GM19463 (cell line): ENCODE data around the gene HLTF.
A peak's percentile ranks its signal among the peaks of the same experiment; 100 is the strongest.

Experiments
- ATAC-seq: cut with Tn5 transposase; IDR thresholded peaks from one replicate; pipeline ENCODE4 v1.9.1; 2021; ENCODE audit warnings: mild to moderate bottlenecking, moderate library complexity; ENCODE audit not compliant: unreplicated experiment

The HLTF gene

DNA sequence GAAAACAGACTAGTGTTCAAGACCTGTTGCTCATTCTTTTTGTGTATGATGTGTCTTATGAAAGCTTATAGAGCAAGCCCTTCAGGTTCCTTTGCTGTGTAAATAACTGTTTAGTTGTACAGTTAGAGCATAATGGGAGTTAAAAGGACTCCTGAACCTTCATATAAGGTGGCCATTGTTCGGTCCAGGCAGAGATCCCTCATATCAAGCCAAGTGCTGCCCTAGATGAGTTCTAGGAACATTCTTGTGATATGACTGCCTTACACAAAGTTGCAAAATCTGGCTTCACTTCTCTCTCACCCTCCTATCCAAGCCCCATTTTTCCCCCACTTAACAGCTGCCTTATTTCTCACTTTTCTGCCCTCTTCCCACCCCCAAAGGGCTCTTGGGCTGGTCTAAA lies 68.1 kb downstream of the HLTF start:
- ATAC-seq = no peak

DNA sequence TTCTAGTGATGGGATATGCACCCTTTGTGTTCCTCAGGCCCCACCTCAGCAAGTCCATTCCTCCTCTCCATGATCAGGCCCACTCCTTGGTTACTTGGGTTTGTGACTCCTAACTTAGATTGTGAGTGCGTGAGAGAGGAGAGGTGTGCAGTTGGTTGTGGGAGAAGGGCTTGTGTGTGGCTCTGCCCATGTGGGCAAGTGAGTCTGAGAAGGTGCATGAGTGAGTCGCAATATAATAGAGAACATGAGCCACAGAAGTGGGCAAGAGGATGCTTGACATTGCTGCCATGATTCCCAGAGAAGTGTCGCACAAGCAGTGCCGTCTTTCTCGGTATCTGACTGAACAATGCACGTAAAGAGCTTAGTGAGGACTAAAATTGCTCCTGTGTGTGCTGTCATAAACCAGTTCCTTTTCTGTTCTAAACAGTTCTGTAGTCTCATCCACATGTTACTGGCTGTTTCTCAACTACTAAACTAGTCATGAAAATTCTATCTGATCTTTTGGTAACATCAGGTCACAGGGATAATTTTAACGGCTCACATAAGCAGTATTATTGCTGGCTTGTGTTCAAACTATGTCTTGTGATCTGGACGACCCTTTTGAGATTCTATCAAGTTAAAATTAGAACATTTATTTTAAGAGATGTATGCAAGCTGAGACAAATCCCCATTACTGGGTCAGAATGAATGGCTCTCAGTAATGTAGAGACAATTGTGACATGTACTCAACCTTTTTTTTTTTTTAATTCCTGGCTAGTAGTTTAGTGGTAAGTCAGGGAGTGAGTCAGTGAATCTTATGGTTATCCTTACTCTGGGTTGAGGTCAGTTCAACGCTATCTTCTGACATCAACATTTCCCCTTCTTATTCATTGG lies 69.4 kb downstream of the HLTF start:
- ATAC-seq = no peak

DNA sequence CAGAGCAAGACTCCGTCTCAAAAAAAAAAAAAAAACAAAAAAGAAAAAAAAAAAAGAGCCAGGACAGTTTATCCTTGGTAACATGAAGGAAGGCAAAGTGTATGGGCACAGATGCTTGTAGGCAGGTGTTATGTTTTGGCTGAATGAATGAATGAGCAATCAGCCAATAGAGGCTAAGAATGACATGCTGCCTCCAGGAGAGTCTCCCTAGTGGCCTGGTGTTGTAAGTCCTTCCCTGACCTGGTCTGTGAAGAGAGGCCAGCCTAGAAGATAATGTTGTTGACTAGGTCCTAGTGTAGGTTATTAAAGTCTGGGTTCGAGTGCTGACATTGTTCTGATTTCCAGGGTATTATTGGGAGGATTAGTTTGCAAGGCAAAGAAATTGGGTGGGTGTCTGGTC lies 70.1 kb downstream of the HLTF start:
- no peak for ATAC-seq

DNA sequence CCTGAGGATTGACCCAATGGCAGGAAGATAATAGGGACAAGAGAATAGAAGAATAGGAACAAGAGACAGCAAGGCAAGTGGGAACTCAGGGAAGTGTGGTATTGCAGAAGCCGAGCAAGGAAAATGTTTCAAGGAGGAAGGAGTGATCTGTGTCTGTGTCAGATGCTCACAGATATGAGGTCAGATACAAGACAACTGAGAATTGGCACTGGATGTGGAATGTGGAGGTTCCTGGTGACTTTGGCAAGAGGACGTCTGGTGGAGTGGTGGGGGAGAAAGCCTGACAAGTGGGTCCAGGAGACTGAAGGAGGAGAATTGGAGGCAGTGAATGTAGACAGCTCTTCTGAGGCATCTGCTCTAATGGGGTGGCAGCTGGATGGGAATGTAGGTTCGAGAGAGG lies 70.9 kb downstream of the HLTF start:
- ATAC-seq = no peak

DNA sequence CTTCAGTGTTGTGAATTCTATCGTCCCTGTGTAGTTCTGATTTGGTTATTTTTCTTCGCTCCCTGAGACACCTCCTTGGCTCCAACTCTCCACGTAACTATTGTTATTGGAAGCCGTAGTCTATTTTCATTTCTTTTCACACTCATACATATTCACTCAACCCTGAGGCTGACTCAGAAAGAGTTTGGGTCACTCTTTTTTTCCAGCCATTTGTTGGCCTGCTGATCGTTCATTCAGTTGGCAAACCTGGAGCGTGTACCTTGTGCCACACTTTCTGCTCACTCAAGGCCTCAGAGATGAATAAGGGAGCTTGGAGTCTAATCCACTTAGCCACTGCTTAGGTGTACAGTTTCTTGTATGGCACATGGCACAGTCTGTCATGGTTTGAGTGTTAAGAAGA lies 72.6 kb downstream of the HLTF start:
- no peak for ATAC-seq

DNA sequence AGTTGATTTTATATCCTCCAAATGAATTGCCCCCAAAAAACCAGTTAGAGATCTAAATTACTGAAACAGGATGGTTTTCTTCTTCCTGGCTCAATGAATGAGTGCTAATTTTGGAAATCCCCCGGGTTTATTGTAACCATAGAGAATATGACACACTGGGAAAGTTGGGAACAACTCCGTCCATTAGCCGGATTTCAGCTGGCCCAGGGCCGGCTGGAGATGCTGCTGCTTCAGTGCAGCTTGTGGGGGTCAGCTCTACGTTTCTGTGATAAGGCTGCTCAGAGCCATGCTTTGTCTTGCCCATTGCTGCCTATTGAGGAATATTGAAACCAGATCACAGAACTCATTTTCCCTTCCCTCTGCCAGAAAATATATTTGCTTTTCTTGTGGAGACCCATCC lies 74.7 kb downstream of the HLTF start:
- no peak for ATAC-seq

DNA sequence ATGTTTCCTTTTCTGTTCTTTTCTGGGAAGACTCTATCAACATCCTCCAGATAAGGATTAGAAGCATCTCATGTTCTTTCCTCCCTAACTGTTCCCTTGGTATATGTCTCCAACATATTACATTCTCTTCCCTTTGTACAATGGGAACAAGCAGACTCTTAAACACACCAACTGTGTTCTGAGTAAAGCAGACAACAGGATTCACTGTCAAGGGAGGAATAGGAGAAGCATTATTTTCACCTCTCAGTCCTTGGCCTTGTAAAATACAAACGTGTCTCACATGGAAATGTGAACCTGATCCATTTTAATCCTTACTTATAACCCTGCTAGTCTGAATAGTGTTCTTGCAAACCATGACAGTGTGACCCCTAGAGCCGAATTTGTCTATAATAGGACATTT lies 75.4 kb downstream of the HLTF start:
- ATAC-seq = no peak

DNA sequence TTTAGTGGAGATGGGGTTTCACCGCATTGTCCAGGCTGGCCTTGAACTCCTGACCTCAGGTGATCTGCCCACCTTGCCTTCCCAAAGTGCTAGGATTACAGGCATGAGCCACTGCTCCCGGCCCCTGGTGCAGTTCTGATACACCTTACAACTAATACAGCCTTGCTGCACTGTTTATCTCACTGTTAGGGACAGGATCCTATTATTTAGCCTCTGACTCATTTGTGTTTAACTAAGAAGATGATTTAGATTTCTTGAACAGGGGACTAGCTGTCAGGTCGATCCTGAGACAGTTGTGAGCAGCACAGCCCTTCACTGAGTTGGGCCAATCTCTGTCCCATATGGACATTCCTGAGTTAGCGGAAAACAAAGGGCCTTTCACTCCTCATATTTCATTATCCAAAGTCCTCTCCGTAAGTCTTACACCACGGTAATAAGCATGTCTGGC lies 75.8 kb downstream of the HLTF start:
- no peak for ATAC-seq

DNA sequence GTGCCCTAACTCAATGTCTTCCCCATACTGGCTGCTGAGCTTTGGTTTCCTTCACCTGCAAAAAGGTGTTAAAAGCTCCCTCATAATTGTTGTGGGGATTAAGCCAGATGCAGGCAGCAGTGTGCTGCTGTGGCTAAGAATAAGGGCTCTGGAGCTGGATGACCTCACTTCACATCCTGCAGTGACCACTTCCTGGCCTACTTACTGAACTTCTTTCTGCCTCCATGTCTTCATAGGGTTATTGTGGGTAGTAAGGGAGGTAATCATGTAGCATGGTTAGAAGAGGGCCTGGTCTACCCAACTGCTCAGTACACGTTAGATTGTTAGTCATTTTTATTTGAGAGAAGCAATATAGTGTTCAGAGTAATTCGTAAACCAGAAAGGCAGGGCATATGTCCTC lies 76.6 kb downstream of the HLTF start:
- ATAC-seq = peak; percentile 63

DNA sequence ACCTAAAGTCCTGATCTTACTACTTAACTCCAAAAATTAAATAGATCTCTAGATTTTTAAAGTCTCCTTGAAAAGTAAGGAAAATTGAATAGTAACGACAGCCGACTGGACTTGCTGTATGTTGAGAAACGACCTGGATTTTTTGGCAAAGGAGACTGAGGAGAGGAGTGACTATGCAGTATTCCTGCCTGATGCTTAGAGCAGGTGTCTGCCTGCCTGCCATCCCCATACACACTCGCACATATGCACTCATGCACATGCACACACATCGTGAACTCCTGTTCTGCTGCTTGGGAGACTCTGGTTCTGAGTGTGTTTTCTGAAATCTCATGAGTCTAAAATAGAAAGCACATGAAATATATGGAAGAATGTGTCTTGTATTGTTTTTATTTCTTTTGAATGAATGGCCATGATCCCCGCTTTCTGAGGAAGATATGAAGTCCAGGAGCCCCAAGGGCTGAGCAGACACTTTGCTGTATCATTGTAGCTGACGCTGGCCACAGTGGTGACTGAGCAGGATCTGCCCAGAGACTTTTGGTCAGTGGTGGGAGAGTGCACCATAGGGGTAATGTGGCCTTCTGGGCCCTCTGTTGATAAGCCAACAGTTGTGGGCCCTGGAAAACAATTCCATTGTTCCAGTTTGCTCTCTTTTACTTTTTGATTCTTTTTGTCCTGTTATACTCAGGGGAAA lies 78.6 kb downstream of the HLTF start:
- ATAC-seq = no peak

DNA sequence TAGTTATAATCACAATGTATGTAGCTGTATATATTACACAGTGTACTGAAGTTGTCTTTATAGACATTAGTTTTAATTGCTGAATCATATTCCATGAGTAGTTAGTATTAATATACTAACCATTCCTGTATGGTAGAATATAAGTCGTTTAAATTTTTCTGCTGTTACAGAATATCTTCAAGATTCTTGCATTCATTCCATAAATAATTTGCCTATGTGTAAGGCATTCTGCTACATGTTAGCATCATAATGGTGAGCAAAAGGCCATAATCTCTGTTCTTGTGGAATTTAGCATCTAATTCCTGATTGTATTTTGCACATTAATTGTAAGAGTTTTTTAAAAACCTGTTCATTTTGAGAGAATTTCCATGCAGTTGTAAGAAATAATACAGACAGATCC lies 80.9 kb downstream of the HLTF start:
- ATAC-seq = no peak

DNA sequence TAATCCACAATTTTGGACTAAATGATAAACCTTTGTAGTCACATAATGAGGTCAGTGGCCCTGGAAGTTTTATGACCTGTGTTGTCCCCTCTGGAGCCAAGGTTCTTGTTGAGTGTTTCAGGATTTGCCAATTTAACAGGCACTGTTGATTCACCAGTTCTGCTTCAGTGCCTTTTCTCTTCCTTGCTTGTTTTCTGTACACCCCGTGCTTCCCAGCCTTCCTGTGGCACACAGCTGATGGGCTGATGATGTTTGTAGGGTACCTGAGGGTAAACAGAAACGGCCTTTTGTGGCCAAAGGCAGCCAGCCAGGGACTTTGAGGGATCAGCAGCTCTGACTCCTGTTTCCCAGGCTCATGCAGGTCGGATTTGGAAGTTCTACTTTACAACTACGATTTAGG lies 81.7 kb downstream of the HLTF start:
- no peak for ATAC-seq

DNA sequence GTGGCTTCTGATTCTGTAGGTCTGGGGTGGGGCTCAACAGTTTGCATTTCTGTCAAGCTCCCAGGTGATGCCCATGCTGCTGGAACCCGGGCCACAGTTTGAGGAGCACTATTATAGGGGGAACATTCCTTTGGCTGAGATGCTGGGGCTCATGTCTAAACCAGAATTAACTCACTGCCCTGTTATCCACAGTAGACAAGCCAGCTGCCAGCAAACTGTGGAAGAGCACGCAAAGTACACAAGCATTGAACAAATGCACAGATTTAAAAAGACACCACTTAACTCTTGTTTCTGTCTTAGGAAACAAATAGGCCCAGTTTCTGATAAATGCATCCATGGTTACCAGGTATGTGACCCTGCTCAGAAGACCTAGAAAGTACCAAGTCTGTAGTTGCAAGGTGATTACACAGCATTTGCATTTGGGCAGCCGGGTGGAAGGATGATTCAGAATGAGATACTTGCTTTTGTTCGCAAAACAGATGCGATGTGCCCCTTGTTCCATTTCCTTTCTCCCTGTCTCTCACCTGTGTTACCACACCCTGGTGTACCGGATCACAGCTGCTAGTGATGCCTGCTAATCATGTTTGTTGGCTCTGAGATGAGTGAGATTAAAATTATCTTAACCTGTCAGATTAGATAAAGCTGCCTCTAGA lies 82.6 kb downstream of the HLTF start:
- ATAC-seq = peak; percentile 78

DNA sequence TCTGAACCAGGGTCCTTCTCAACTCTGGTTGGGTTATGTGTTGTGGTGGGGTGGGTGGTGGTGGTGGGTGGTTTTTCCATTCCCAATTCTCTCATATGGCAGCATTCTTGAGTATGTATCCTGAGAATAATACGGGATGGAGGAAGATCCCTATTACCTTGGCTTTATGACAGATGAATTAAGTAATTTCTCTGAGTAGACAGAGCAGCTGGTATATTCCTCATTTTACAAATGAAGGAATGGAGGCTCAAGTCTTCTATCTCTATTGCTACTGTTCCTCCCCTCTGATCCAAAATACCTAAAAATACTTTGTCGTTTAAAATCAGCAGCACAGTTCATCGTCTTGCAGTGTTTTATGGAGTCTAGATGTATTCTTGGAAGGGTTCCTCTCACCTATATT lies 84.6 kb downstream of the HLTF start:
- ATAC-seq = no peak

DNA sequence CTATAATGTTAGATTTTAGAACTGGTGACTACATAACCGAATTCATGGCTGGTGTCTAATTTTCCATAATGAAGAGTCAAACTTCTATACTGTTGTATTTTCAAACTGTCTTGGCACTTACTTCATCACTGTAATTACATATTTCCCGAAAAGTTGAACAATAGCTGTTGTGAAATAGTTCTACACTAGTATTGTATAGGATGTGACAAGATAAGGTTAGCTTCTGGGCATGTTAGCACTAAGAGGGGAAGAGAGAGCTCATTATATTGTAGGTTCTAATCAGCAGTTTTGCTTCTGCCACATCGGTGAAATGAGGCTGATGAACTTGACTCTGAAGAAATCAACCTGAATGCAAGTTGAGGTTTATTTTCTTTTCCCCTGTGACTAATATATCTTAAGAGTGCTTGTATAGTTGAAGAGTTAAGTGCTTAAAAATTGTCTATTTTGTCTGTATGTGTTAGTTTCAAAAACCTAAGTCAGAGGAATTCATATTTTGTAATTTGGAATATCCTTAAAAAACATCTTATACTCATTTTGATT lies 86.1 kb downstream of the HLTF start:
- ATAC-seq = no peak

DNA sequence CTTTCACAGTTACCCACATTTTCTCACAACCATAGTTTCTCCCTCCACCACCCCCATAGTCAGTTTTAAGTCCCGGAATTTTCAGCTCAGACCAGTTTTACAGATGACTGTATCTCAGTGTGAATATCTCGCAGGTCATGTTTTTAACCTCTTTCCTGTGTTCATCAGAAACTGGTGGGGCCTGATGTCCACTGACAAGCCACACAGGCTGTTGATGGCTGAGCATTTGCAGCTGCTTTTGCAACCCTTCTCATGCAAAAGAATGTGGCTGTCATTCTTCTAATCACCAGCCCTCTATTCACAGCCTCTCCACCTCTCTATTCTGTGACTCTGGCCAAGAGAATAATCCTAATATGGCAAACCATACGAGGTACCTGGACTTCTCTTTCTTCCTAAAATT lies 86.5 kb downstream of the HLTF start:
- ATAC-seq = no peak

DNA sequence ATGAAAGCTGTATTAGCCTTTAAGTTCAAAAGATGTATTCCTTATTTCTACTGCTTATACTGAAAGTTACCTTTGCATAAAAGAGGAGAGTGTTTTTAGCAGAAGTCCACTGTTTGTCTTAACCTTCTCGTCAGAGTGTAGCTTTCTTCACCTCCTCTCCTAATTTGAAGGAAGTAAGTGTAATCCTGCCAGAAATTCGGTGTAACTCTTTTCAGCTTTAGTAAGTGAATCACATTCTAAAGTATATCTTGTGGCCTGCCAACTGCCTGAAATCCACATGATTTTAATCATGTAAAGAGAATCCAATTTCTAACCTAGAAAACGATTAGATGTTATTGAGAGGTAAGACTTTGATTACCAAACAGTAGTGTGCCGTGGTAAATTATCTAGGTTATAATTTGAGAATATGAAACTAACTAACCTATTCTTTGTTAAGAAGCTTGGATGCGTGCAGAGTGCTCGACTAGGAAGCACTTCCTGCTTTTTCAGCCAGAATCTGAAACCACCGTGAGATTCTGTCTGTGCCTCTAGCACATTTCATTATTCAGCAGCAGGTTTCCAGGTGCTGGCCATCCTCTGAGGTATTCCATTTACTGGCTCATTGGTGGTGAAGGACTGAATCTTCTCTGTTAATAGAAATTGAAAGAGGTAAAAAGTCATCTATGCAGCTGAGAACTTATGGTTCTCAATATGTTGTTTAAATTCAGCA lies 87.5 kb downstream of the HLTF start:
- ATAC-seq = no peak

DNA sequence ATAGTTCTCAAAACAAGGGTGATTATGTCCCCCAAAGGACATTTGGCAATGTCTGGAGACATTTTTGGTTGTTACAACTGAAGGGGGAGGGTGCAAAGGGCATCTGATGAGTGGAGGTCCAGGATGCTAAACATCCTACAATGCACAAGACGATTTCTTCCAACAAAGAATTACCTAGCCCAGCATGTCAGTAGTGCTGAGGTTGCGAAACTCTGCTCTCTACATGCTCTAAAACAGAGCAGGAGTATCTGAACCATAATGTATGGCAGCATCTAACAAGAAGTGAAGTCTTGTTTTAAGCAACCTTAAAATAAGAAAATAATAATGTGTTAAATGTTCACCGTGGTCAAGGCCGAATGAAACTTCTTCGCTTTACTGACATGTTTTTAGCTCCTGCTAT lies 88.0 kb downstream of the HLTF start:
- ATAC-seq = no peak

DNA sequence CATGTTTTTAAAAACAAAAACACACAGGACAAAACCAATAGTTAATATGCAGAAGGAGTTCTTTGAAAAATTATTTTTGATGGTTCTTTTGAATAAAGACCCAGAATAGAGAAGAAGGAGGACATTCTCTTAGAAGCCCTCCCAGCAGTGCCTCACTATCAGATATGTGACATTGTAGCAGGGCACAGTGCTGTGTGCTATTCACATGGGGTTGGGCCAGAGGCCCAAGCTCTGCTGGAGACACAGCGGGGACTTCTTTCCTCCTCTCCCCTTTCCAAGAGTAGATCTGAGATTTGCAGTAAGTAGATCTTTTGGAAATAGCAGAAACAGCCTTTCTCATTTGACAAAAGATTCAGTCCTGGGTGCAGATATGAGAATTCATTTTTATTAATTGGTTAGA lies 88.7 kb downstream of the HLTF start:
- ATAC-seq = no peak

DNA sequence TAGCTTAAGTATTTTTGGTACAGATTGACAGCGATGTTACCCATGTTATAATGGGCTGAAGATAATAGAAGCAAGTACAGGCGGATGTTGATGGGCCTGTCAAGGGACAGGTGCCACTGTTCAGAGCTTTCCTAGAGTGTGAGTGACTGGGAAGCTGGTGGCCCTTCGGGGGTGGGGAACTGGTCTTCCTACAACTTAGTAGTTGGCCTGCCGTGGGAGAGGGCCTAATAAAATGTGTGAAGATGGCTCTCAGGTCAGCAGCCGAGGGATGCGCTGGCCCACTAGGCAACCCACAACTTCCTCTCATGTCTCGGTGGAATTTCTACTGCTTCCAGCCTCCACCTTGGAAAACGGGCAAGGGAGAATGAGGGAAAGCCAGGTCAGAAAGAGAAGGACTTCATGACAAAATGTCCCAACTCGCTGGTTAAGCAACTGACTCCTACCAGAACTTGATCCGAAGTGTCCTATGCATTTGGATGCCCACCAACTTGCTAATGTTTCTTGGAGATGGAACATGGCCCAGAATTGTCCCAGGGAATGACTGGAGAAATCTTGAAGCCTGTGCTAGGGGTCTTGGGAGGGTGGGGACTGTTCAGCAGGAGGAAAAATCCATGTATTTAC lies 93.6 kb downstream of the HLTF start:
- no peak for ATAC-seq
